ENCODE results near the gene HSPB2. TPM values are rescaled to one million over a fixed set of nuclear protein-coding genes. Genes with fewer than 3 reads are reported as not detected.

HSPB2 gene
- total RNA-seq, 1 donor from 2014 or later = 9.2 TPM

DNA sequence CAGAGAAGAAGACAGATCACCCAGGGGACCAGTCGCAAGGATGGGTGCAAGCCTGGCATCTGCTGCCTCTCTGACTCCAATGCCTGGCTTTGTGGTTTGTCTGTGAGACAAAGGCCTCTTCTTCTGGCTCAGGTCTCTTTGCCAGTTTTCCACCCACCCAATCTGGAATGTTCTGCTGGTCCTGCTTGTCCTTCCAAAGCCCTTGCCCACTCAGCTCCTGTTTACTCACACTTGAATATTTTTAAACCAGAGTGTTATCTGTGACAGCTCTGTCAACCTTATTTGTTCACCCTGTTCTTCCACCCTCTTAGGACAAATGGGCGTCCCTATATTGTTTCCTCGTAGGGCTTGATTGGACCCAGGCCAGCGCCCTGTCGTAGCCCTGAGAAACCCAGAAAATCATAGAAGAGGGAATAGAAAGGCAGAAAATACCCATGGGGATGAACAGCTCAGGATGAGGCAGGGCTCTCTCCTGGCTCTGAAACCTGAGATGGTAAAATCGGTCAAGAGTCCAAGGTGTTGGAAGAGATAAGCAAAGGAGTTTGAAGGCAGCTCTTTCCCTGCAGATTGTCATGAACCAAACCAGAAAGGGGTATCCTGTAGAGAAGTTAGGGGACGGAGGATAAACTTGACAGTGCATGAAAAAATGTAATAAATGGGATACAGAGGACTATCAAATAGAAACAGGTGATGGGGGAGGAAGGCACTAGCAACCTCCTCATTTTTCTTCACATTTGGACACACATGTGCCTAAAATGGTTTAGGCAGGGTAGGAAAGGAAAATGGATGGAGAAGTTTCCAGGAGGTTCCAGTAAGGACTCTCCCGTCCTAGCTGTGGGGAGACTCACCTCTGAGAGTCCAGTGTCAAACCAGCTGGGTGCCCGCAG is 1.6 kb upstream of the HSPB2 start:
- Histone ChIP-seq H3K36me3 (no peaks in the 10 kb centered on the region), H3K4me1 (no peaks in the 10 kb centered on the region), H3K27ac (peak overlapping the region; percentile 73), H3K9me3 (no peaks in the 10 kb centered on the region), H3K27me3 (peaks cover 6% of the 10 kb centered on the region), H3K4me3 (peak overlapping the region; percentile 51)
- TF ChIP-seq CTCF (IDR thresholded peaks at IDR 0.05) = no peak
- DNase-seq (no peak), ATAC-seq (peak; percentile 2)
- intact Hi-C loops (cut with DNase I) = no loop called here

DNA sequence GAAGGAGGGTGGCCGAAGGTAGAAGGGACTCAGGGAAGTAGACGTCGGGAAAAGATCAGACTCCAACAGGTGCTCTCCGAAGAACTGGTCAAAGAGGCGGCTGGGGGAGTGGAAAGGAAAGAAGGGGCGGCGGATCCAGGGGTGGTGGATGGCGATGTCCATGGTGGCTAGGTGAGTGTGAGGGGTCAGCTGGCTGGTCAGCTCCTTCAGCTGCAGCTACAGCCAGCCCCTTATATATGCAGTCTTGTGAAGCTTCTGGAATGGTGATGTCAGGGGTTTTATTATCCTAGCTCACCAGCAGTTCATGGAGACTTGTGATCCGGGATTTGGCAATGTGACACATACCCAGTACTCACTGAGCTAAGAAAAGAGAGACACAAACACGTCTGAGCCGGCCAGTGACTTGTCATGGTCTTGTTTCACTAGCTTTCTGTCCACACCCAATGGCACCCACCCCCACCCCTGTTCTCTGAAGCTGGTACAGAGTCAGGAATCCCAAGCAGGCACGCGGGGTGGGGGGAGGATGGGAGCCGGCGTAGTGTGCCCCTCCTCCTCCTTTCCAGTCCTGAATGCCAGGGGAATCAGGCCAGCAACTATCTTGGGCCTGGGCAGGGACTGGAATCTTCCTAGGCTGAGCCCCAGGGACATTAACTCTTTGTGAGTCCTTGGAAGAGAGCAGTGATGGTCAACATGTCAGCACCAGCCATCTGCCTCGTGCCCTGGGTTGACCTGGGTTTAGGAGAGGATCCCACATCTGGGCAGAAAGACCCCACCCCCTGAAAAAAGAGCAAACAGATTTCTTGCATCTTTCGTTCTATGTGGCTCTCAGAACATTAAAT is 752 bp upstream of the HSPB2 start, which contains the start of gene CRYAB:
CRYAB (minus strand) TSS at position 208 of the 839 bp plus-strand sequence; CDS start at position 162, 46 bp downstream.
- H3K4me3 ChIP-seq = peak within 1 kb of the TSS; percentile 51
- intact Hi-C loops (cut with DNase I) = no loop called here
- no peaks in the 10 kb centered on the region for H3K4me1 ChIP-seq
- H3K27ac ChIP-seq = peak within 1 kb of the TSS; percentile 73
- H3K9me3 ChIP-seq = no peaks in the 10 kb centered on the region
- DNase-seq (peak; percentile 78), ATAC-seq (peak; percentile 91)
- no peaks in the 10 kb centered on the region for H3K36me3 ChIP-seq
- TF ChIP-seq CTCF (IDR thresholded peaks at IDR 0.05) = no peak
- H3K27me3 ChIP-seq = peaks cover 6% of the 10 kb centered on the region

DNA sequence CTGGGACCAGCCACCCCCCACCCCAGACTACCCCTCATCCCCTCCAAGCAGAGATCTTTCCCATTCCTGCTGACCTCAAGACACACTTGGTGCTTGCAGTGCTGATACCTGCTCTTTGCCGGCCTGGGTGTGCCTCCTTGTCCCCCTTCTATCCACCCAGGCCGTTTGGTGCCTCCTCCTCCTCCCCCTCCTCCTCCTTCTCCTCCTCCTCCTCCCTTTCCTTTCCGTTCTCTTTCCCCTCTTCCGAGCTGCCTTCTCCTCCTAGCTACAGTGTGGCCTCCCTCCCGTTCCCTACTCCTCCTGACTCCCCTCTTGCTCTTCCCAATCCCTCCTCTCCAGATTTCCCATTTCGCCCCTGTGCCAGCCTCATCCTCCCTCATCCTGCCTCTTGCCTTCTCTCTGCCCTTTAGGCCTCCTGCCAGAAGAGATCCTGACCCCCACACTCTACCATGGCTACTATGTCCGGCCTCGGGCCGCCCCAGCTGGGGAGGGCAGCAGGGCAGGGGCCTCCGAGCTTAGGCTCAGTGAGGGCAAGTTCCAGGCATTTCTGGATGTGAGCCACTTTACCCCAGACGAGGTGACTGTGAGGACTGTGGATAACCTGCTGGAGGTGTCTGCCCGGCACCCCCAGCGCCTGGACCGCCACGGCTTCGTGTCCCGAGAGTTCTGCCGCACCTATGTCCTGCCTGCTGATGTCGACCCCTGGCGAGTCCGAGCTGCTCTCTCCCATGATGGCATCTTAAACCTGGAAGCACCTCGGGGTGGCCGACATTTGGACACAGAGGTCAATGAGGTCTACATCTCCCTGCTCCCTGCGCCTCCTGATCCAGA is 712 bp downstream of the HSPB2 start:
- Histone ChIP-seq H3K27ac (peak overlapping the region; percentile 73), H3K27me3 (peaks cover 6% of the 10 kb centered on the region), H3K4me3 (peak overlapping the region; percentile 51), H3K4me1 (no peaks in the 10 kb centered on the region), H3K9me3 (no peaks in the 10 kb centered on the region), H3K36me3 (no peaks in the 10 kb centered on the region)
- TF ChIP-seq CTCF (IDR thresholded peaks at IDR 0.05) = no peak
- no peak for DNase-seq
- ATAC-seq = no peak
- intact Hi-C loops (cut with DNase I) = no loop called here

- H3K4me1 ChIP-seq = no peaks in the 10 kb centered on the region
- H3K36me3 ChIP-seq = no peaks in the 10 kb centered on the region
- ATAC-seq (no peak), DNase-seq (no peak)
- no peak for TF ChIP-seq CTCF (IDR thresholded peaks at IDR 0.05)
- peak overlapping the region; percentile 51 for H3K4me3 ChIP-seq
- peaks cover 6% of the 10 kb centered on the region for H3K27me3 ChIP-seq
- intact Hi-C loops (cut with DNase I) = no loop called here
- H3K9me3 ChIP-seq = no peaks in the 10 kb centered on the region
- peak overlapping the region; percentile 73 for H3K27ac ChIP-seq
Observed at GRCh38 chr11:111913997-111914396, 1.5 kb downstream of the HSPB2 start.

GRCh38 chr11:111916768-111917167 is 4.2 kb downstream of the HSPB2 start:
- H3K4me1 ChIP-seq = no peaks in the 10 kb centered on the region
- H3K27me3 ChIP-seq = peaks cover 6% of the 10 kb centered on the region
- H3K27ac ChIP-seq = no peak overlapping the region
- TF ChIP-seq CTCF (IDR thresholded peaks at IDR 0.05) = no peak
- DNase-seq = no peak
- no peak for ATAC-seq
- H3K9me3 ChIP-seq = no peaks in the 10 kb centered on the region
- no peaks in the 10 kb centered on the region for H3K36me3 ChIP-seq
- intact Hi-C loops (cut with DNase I) = no loop called here
- H3K4me3 ChIP-seq = no peak overlapping the region
